GM21737 (cell line): ENCODE measurements around the gene RNGTT.
"Not testable (repeated sequence)": the region's sequence is repeated elsewhere in the genome, so short reads cannot be mapped to it uniquely, and the experiment has no call there.

Experiments used
- ATAC-seq: cut with Tn5 transposase; IDR thresholded peaks from one replicate; pipeline ENCODE4 v1.9.1; 2021; ENCODE audit warnings: mild to moderate bottlenecking, moderate library complexity; ENCODE audit not compliant: unreplicated experiment

RNGTT gene

DNA sequence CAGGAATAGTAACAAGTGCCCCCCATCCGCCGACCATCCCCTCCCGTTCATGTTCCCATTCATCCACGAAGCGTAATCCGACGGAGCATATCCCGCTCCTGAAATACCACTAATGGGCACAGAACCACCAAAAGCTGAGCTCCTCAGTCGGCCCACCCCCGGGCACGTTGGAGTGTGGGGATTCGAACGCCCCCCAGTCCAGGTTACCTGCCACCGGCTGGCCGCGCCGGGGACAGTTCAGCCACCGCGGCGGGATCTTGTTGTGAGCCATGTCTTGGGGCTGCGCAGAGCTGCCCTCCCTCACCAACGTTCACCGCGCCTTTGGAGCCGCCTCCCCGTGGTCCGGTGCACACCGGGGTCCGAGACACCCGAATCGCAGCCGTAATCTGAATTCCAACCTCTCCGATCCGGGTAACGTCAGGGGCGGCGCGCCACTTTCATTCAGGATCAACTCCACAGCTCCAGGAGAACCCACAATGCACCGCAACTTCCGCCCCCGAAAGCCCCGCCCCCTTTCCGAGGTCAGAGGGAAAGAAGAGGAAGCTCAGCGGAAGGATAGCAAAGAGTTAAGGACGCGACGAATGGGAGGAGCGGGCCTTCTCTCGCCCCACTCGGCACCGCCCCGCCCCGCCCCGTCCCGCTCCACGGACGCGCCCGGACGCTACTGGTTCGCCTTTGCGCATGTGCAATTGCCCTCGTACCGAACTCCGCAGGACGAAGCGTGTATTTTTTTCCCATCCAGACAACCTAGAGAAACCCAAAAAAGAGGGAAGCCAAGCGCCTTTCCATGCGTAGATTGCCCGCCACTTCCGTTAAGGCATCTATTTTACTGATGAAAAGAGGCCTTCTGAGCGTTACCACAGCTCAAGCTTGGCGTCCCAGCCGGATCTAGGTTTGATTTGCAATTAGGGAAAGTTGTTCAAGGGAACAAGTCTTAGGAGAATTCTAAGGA, at the start of gene RNGTT:
RNGTT (minus strand) TSS at position 480 of the 952 bp plus-strand sequence; CDS start at position 271, 209 bp downstream.
- peak; percentile 97 for ATAC-seq

DNA sequence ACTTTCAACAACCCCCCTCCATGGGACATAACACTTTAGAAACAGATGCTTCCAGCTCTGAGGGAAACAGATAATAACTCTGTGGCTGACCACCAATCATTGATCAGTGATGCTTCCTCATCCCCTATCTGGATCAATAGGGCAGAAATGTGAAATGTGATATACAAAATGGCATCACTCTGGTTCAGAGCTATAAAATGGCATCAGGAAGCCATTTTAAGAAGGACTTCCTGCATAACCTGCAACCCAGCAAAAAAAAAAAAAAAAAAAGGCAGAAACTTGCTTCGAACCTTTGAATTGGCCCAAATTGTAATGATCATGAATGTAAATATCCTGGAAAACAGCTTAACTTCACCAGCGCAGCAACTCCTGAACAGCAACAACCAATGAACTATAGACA, 48.0 kb upstream of the RNGTT start:
- ATAC-seq, result no peak

DNA sequence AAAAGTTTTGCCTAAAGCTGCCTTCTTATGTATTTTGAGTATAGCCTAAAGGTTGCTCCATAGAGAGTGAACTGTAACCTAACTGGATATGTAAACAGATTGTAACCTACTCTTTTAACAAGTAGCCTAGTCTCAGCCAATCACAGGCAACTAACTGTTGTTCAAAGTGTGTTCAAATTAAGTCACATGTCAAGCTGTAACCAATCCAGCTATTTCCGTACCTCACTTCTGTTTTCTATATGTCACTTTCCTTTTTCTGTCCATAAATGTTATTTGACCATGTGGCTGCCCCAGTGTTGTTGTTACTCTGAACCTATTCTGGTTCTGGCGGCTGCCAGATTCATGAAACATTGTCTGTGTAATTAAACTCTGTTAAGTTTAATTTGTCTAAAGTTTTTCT, 47.4 kb upstream of the RNGTT start:
- no peak for ATAC-seq

DNA sequence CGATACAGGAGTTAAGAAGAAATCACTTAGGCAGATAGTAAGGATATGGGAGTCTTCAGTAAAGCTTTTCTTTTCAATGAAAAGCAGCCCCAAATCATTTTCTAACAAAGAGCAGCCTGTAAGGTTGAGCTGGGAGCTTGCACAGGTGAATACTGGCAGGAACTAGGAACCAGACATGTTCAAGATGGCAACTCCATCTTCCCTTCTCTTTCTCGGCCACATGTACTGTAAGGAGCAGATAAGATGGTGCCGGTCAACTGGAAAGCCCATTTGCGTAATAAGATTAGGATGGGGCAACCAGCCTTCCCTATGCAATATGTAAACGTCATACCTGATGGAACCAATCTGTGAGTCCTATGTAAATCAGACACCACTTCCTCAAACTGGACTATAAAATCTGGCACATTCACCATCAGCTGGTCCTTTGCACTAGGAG, 46.2 kb upstream of the RNGTT start:
- no peak for ATAC-seq

DNA sequence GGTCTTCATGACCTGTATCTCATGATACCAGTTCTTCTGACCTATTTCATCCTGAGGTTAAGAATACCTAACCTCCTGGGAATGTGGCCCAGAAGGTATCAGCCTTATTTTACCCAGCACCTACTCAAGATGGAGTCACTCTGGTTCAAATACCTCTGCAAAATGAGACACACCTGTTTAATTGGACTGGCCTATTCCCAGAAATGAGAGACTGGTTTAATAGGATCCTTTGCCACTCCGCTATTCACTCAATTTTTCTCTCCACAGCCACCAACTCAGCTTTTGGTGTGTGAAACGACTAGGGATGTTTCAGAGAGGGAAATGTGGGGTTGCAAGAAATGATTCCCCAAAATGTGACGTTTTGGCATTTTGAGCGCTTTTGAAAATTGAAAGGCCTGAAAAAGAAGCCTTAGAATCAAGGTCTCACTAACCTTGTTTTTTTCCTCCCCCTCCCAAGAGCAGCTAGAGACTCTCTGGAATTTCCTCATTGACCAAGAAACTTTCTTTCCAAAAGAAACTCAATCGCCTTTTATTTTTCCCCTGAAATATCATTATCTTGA, 45.5 kb upstream of the RNGTT start:
- ATAC-seq, result no peak

DNA sequence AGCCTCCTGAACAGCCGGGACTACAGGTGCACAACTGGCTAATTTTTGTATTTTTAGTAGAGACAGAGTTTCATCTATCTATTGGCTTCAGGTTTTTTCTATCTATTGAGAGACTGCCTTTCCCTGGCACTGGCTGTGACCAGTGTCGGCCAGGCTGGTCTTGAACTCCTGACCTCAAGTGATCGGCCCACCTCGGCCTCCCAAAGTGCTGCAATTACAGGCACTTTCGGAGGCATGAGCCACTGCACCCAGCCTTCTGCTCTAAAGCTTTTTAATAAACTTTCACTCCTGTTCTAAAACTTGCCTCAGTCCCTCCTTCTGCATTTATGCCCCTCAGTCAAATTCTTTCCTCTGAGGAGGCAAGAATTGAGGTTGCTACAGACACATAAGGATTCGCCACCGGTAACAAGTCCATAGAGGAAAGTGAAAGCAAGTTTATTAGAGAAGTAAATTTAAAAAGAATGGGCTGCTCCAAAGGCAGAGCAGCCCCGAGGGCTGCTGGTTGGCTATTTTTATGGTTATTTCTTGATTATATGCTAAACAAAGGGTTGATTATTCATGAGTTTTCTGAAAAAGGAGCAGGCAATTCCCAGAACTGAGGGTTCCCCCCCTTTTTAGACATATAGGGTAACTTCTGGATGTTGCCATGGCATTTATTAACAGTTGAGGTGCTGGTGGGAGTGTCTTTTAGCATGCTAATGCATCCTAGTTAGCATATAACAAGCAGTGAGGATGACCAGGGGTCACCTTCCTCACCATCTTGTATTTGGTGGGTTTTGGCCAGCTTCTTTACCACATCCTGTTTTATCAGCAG, 44.8 kb upstream of the RNGTT start:
- ATAC-seq, result no peak

DNA sequence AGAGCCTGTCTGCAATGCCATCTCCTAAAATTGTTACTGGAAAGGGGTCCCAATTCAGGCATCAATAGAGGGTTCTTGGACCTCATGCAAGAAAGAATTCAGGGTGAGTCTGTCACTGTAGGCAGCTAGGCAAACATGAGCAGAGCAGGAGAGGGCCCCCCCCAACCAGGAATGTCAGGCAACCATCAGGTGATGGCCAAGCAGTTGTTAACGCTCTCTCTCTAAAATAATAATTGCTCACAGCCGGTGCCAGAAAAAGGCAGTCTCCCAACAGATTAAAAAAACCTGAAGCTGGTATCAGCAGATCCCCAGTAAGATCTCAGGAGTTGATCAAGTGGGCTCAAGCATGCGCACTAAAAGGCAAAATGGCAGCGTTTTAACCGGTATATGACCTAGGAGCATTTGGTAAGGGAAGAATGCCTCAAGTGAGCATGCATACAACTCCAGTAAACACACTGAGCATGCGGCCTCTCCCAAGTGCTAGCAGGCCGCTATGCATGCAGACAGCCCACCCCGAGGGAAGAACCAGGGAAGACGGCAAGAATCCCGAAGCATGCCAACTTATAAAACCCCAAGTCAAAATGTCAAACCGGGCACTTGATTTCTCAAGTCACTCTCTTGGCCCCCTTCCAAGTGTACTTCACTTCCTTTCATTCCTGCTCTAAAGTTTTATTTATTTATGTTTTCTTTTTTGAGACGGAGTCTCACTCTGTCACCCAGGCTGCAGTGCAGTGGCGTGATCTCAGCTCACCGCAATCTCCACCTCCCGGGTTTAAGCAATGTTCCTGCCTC, 44.0 kb upstream of the RNGTT start:
- ATAC-seq, result no peak

DNA sequence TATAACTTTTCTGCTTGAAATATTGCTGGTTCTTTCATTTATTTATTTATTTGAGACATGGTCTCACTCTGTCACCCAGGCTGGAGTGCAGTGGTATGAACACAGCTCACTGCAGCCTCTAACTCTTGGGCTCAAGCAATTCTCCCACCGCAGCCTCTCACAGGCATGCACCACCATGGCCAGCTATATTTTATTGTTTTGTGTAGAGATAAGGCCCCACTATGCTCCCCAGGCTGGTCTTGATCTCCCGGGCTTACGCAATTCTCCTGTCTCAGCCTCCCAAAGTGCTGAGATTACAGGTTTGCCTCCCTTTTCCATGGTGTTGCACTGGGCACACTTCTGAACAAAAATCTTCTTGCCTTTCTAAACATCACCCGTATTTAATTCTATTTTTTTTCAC, 39.1 kb upstream of the RNGTT start:
- no peak for ATAC-seq

DNA sequence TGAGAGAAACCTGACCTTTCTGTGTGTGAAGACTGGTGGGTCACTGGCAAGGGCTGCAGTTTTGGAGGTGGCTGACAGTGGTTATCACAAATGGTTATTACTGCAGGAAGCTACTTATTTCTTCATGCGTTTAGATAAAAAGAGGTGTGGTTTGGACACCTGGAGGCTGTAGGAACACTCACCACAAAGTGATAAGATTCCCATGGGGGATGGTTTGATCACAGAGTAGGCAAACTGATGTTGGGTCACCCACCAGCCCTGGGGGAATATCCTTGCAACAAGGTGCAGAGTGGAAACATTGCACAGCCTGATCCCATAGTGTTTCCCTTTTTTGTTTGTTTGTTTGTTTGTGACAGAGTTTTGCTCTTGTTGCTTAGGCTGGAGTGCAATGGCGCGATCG, 33.9 kb upstream of the RNGTT start:
- no peak for ATAC-seq

DNA sequence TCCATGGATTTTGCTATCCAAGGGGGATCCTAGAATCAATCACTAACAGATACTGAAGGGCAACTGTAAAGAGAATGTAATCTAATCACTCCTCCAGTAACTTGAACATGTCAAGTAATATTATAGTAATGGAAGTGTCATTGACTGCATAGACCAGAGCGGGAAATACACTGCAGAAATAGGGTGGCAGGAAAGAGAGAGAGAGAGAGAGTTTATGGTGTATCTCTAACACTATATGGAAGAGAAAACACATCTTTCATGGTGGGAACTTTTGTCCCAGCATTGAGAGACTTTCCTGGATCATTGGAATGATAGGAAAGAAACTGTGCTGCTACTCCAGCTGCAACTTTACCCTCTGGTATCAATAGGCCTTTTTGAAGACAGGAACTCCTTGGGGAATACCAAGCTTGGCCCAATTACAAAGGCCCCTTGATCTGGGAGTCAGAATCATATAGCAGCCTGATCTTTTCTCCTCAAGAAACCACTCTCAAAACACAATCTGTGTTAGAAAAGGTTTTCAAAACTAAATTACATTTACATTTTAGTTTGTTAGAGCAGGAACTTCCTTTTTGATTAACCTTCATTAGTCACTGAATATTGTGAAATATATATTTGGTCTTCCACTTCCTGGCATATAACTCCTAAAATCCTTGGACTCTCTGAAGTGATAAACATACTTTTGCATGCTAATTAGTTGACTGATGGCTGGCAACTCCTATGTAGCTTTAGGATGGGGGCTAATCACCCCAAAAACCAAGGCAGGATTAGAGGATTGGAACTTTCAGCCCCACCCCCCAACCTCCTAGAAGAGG, 29.5 kb upstream of the RNGTT start:
- ATAC-seq, result no peak

DNA sequence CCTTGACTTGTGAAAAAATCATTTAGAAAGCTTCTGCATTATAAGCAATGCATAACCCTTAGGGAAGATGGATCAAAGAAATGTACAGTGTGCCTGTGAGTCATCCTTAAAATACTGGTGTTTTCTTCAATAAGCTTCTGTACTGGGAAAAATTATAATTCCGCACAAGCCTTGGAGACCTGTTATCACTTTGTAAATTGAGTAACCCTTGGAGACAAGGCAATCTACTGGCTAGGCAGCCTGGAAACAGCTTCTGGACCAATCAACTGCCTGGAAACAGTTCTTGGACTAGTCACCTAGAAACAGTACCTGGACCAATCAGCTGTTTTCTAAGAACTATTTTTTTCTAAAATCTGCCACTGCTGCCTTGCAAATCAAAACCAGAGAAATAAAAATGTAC, 25.8 kb upstream of the RNGTT start:
- ATAC-seq, result no peak

DNA sequence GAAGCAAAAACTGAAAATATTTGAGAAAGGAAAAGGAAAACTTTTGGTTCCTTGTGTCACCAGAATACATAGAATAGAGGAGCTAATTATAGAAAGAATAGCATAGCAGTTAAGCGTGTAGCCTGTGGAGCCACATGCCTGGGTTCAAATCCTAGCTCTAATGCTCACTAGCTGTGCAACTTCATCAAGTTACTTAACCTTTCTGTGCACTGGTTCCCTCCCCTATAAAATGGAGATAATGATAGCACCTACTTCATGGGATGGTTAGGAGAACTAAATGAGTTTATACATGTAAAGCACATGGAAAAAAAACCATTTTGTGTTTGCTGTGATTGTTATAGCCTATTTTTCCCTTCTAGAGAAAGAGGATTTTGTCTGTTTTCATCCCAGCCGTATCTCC, 24.5 kb upstream of the RNGTT start:
- no peak for ATAC-seq

DNA sequence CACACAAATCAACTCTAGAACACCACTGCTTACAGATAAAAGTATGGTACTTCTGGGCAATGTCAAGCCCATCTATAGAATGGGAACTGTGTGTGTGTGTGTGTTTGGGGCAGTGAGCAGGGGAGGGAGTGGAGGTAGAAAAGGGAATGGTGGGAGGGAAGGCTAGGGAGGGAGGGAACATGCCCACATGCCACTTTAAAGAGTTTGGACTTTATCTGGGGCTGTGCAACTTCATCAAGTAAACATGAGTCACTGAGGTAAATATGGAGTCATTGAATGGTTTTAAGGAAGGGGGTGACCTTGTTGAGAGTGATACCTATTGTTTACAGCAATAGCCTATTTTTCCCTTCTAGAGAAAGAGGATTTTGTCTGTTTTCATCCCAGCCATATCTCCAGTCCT, 22.5 kb upstream of the RNGTT start:
- no peak for ATAC-seq

DNA sequence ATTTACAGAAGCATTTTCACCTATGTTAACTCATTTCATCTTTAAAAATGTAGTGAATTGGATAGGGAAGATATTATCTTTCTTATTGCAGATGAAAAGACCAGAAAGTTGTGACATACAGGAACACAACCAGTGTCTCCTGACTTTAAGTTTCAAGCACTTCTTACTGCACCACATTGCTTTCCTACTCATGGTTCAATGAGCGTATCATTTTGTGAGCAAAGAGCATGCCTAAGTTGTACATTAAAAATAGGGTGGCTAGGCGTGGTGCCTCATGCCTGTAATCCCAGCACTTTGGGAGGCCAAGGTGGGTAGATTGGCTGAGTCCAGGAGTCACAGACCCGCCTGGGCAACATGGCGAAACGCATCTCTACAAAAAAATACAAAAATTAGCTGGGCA, 21.2 kb upstream of the RNGTT start:
- no peak for ATAC-seq

DNA sequence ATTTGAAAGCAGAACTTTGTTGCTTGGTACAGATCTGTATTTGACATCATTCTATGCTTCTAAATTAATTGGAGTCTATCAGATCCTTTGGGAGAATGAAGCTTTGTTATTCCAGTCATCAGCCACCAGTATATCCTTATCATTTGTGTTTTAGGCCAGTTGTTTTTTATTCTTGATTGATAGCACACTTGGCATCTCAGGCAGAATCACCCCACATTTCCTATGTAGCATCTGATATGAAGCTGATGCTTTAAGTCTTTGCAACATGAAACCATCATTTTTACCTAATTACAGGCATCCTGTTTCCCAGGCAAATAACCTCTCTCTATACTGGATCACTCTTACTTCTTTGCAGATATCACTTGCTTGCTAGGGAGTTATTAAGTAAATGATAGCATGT, 20.7 kb upstream of the RNGTT start:
- no peak for ATAC-seq

DNA sequence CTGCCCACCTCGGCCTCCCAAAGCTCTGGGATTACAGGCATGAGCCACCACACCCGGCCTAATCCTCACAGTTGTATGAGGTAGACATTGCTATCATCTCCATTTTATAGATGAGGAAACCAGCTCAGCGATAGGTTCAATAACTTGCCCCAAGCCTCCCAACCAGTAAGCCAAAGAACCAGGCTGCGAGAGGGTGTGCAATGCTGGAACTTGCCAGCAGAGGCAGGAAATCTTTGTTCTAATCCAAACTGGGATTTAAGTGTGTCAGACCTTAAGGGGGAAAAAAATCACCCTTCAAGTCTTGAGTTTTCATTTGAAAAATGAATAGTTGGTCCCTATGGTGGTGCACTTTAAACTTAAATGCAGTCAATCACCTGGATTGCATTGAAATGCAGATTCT, 20.1 kb upstream of the RNGTT start:
- ATAC-seq, result no peak

DNA sequence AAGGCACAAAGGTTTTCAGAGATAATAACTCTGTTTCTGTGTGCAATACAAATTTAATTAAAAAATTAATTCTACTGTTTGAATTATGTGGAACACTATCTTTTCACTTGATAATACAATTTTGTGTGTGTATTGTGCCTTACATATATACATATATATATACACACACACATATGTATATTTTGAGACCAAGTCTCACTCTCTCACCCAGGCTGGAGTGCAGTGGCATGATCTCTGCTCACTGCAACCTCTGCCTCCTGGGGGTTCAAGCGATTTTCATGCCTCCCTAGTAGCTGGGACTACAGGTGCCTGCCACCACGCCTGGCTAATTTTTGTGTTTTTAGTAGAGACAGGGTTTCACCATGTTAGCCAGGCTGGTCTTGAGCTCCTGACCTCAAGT, 19.7 kb upstream of the RNGTT start:
- ATAC-seq, result not testable (repeated sequence)

DNA sequence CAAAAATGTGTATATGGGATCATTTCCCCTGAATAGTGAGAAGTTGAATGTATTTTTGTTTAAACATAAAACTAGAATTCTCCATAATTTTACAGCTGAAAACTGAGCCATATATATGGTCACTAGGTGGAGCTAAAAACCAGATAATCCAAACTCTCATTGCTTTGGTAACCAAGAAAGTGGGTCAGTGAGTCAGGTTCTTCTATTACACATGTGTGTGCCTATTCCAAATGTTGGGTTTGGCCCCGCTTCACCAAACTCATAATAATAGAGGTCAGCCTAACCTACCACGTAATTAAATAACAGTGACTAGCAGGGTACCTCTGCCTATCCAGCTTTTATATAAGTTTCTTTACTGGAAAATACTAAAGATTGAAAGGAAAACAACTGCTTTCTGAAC, 19.3 kb upstream of the RNGTT start:
- no peak for ATAC-seq

DNA sequence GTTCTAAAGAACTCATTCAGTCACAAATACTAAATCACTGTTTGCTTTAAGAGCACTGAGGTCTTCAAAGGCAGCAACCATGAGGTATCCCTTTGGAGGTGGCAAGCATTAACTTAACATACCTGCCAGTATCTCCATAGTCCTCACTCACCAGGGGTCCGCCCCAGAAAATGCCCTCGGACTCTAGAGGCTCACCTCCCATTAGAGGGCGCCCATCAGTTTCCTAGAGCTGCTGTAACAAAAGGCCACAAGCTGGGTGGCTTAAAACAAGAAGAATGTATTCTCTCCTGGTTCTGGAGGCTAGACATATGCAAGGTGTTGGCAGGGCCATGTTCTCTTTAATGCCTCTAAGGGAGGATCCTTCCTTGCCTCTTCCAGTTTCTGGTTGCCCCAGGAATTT, 12.0 kb upstream of the RNGTT start:
- ATAC-seq, result no peak
